OCI-LY1 (cell line): Measurements from ENCODE around the gene POLR1H.
"Not testable (repeated sequence)": the region's sequence is repeated elsewhere in the genome, so short reads cannot be mapped to it uniquely, and the experiment has no call there.

Experiments
- H2AFZ ChIP-seq: fragments of 200-600 bp; sonication (generic), shearing (Covaris generic); 2 replicates; pipeline ENCODE4 v1.6.0; 2014; ENCODE audit warnings: antibody characterized with exemption, mild to moderate bottlenecking, low read length
- H3F3A ChIP-seq: fragments of 200-600 bp; sonication (generic), shearing (Covaris generic); 2 replicates; pipeline ENCODE4 v1.6.0; 2014; ENCODE audit warnings: mild to moderate bottlenecking, antibody characterized with exemption, low read length, moderate library complexity; ENCODE audit not compliant: insufficient read depth
- H3K27ac ChIP-seq: fragments of 200-600 bp; sonication (generic); 2 replicates; pipeline ENCODE4 v1.5.1; 2014; ENCODE audit warnings: low read length, mixed run types, mild to moderate bottlenecking, low read depth; ENCODE audit not compliant: poor library complexity, severe bottlenecking
- H3K27me3 ChIP-seq: fragments of 200-600 bp; sonication (generic); 2 replicates; pipeline ENCODE4 v1.6.0; 2014; ENCODE audit warnings: antibody characterized with exemption, mild to moderate bottlenecking, low read length, moderate library complexity; ENCODE audit not compliant: insufficient read depth
- H3K36me3 ChIP-seq: fragments of 200-600 bp; sonication (generic); 2 replicates; pipeline ENCODE4 v1.6.1; 2014; ENCODE audit warnings: mild to moderate bottlenecking, antibody characterized with exemption, low read length, moderate library complexity, mixed read lengths; ENCODE audit not compliant: insufficient read depth
- H3K4me1 ChIP-seq: fragments of 200-600 bp; sonication (generic); 2 replicates; pipeline ENCODE4 v1.5.1; 2014; ENCODE audit warnings: mild to moderate bottlenecking, low read length, moderate library complexity; ENCODE audit not compliant: insufficient read depth, severe bottlenecking
- H3K4me2 ChIP-seq: fragments of 200-600 bp; sonication (generic), shearing (Covaris generic); 2 replicates; pipeline ENCODE4 v1.6.1; 2014; ENCODE audit warnings: low read length
- H3K4me3 ChIP-seq: fragments of 200-600 bp; sonication (generic); 2 replicates; pipeline ENCODE4 v1.5.1; 2014; ENCODE audit warnings: low read length, low read depth, mild to moderate bottlenecking, mixed read lengths; ENCODE audit not compliant: poor library complexity, severe bottlenecking
- H3K79me2 ChIP-seq: fragments of 200-600 bp; shearing (Covaris generic); 2 replicates; pipeline ENCODE4 v1.6.1; 2016; ENCODE audit warnings: mixed run types, low read length, mixed read lengths; ENCODE audit not compliant: insufficient read depth
- H3K9ac ChIP-seq: fragments of 200-600 bp; sonication (generic), shearing (Covaris generic); 2 replicates; pipeline ENCODE4 v1.6.1; 2014; ENCODE audit warnings: mild to moderate bottlenecking, low read length, mixed read lengths
- H3K9me2 ChIP-seq: fragments of 200-600 bp; sonication (generic), shearing (Covaris generic); 2 replicates; pipeline ENCODE4 v1.6.1; 2014; ENCODE audit warnings: low read depth, mild to moderate bottlenecking, low read length, mixed read lengths
- H3K9me3 ChIP-seq: fragments of 200-600 bp; shearing (Covaris generic); 2 replicates; pipeline ENCODE4 v1.6.1; 2014; ENCODE audit warnings: low read length, mixed read lengths
- H4K20me1 ChIP-seq: fragments of 200-600 bp; sonication (generic), shearing (Covaris generic); 2 replicates; pipeline ENCODE4 v1.6.0; 2016; ENCODE audit warnings: mild to moderate bottlenecking, low read length; ENCODE audit not compliant: insufficient read depth
- CTCF ChIP-seq: fragments of 200-600 bp; sonication (generic), shearing (Covaris generic); IDR thresholded peaks from 2 replicates; pipeline ENCODE4 v1.5.1; 2017; ENCODE audit warnings: mild to moderate bottlenecking, antibody characterized with exemption, low read length, moderate library complexity, mixed read lengths
- EZH2 ChIP-seq: fragments of 200-600 bp; sonication (generic), shearing (Covaris generic); IDR thresholded peaks from 2 replicates; pipeline ENCODE4 v1.8.0; 2017; ENCODE audit warnings: borderline replicate concordance, mixed run types, mild to moderate bottlenecking, antibody characterized with exemption, low read length, moderate library complexity, mixed read lengths

The POLR1H gene

GRCh38 chr6:30020626-30021025 is 40.4 kb upstream of the POLR1H start:
- no peaks in the 10 kb centered on the region for H4K20me1 ChIP-seq
- no peaks in the 10 kb centered on the region for H3K9me3 ChIP-seq
- no peak overlapping the region for H3K27ac ChIP-seq
- H3K4me3 ChIP-seq, result no peak overlapping the region
- H3K9me2 ChIP-seq, result no peaks in the 10 kb centered on the region
- no peaks in the 10 kb centered on the region for H3K79me2 ChIP-seq
- H3K4me1 ChIP-seq, result no peaks in the 10 kb centered on the region
- H3F3A ChIP-seq, result no peaks in the 10 kb centered on the region
- H3K9ac ChIP-seq, result no peak overlapping the region
- TF ChIP-seq CTCF (no peak), EZH2 (no peak)
- H3K36me3 ChIP-seq, result no peaks in the 10 kb centered on the region
- H2AFZ ChIP-seq, result no peak overlapping the region
- no peak overlapping the region for H3K4me2 ChIP-seq
- H3K27me3 ChIP-seq, result no peaks in the 10 kb centered on the region

- H3K79me2 ChIP-seq, result no peaks in the 10 kb centered on the region
- no peaks in the 10 kb centered on the region for H4K20me1 ChIP-seq
- no peak overlapping the region for H3K9ac ChIP-seq
- H3K27ac ChIP-seq, result no peak overlapping the region
- H3K9me2 ChIP-seq, result no peaks in the 10 kb centered on the region
- no peaks in the 10 kb centered on the region for H3K4me1 ChIP-seq
- H3K27me3 ChIP-seq, result no peaks in the 10 kb centered on the region
- H2AFZ ChIP-seq, result no peak overlapping the region
- H3K4me2 ChIP-seq, result no peak overlapping the region
- H3K36me3 ChIP-seq, result no peaks in the 10 kb centered on the region
- H3F3A ChIP-seq, result no peaks in the 10 kb centered on the region
- H3K9me3 ChIP-seq, result no peaks in the 10 kb centered on the region
- H3K4me3 ChIP-seq, result no peak overlapping the region
- TF ChIP-seq EZH2 (no peak), CTCF (no peak)
These were observed 38.9 kb upstream of the POLR1H start for GRCh38 chr6:30022189-30022588.

GRCh38 chr6:30022712-30023111 is 38.4 kb upstream of the POLR1H start:
- H3K9me3 ChIP-seq, H3K4me3 ChIP-seq, H3K27ac ChIP-seq, H3K36me3 ChIP-seq, H3F3A ChIP-seq, H2AFZ ChIP-seq, H3K79me2 ChIP-seq, H3K4me2 ChIP-seq, H4K20me1 ChIP-seq, H3K9me2 ChIP-seq, H3K27me3 ChIP-seq, H3K9ac ChIP-seq, H3K4me1 ChIP-seq: not testable (repeated sequence)

- no peaks in the 10 kb centered on the region for H3K9me3 ChIP-seq
- no peak overlapping the region for H3K4me3 ChIP-seq
- H3K79me2 ChIP-seq, result no peaks in the 10 kb centered on the region
- no peaks in the 10 kb centered on the region for H3K9me2 ChIP-seq
- H3K9ac ChIP-seq, result no peak overlapping the region
- no peak overlapping the region for H3K27ac ChIP-seq
- H4K20me1 ChIP-seq, result no peaks in the 10 kb centered on the region
- no peaks in the 10 kb centered on the region for H3K4me1 ChIP-seq
- H2AFZ ChIP-seq, result no peak overlapping the region
- H3K27me3 ChIP-seq, result no peaks in the 10 kb centered on the region
- no peak overlapping the region for H3K4me2 ChIP-seq
- TF ChIP-seq EZH2 (no peak), CTCF (no peak)
- H3F3A ChIP-seq, result no peaks in the 10 kb centered on the region
- no peaks in the 10 kb centered on the region for H3K36me3 ChIP-seq
These were observed 35.9 kb upstream of the POLR1H start for GRCh38 chr6:30025186-30025585.
